K562 (cell line): Measurements from ENCODE around the gene ST6GAL1. TPM values are rescaled to one million over a fixed set of nuclear protein-coding genes. Genes with fewer than 3 reads are reported as not detected.
"Not testable (repeated sequence)": the region's sequence is repeated elsewhere in the genome, so short reads cannot be mapped to it uniquely, and the experiment has no call there.

Experiments
- ATAC-seq: fragments of 200-7000 bp; cut with Tn5 transposase; 3 replicates; pipeline ENCODE4 v1.9.1; 2020; ENCODE audit warnings: moderate library complexity
- BruUV-seq: library from RNA; stranded (reverse); fragments of 400-500 nt; replicated peaks from 2 replicates; lab custom pipeline; 2021; lab: Mats Ljungman, UMichigan
- CTCF ChIA-PET: fragments of 300-600 bp; formaldehyde crosslinking; extraction: SDS; loops from one replicate; lab custom pipeline; 2021; ENCODE audit warnings: low intra/inter-chr PET ratio; lab: Yijun Ruan, JAX
- POLR2A ChIA-PET: fragments of 300-600, 350-650 bp; sonication (Branson Sonifier 250); formaldehyde crosslinking; extraction: SDS; loops from one replicate; lab custom pipeline; 2021; ENCODE audit warnings: antibody characterized with exemption, inconsistent platforms; lab: Yijun Ruan, JAX
- DNase-seq, 4 experiments: peaks; one replicate each; pipeline versions ENCODE4 v3.0.0 to v3.0.0-alpha.2; 2011 to 2018; ENCODE audit warnings: low spot score in 3 of 4, mixed read lengths in 3 of 4; ENCODE audit errors: extremely low read depth in 1 of 4
- FAIRE-seq: peaks from 2 replicates; lab custom pipeline; 2011; peaks lifted over from hg19 to GRCh38; lab: Jason Lieb, UNC
- H2AFZ ChIP-seq: 2 replicates; pipeline ENCODE4 v1.6.0; 2011; ENCODE audit warnings: low read depth, low read length, control low read depth, inconsistent platforms
- H3K27ac ChIP-seq: fragments of 200-600 bp; 3 replicates; pipeline ENCODE4 v1.8.0; 2011; ENCODE audit warnings: low read depth, mild to moderate bottlenecking, control low read depth, inconsistent platforms, low read length, moderate library complexity, mixed read lengths; ENCODE audit errors: extremely low read depth
- H3K27me3 ChIP-seq, 2 experiments: fragments of 300-600 bp in 1 of 2; 2 replicates in 1 of 2; 3 replicates in 1 of 2; pipeline versions ENCODE4 v1.6.0 to v1.8.0; 2011; ENCODE audit warnings: inconsistent platforms in 2 of 2, low read length in 2 of 2, mild to moderate bottlenecking in 1 of 2, mixed read lengths in 1 of 2, moderate library complexity in 1 of 2; ENCODE audit not compliant: control insufficient read depth in 2 of 2, insufficient read depth in 2 of 2
- H3K36me3 ChIP-seq: fragments of 300-600 bp; 3 replicates; pipeline ENCODE4 v1.8.0; 2011; ENCODE audit warnings: mild to moderate bottlenecking, low read length, inconsistent platforms; ENCODE audit not compliant: control insufficient read depth, insufficient read depth
- H3K4me1 ChIP-seq, 2 experiments: fragments of 200-600 bp in 1 of 2; replicated peaks in 1 of 2; 2 replicates in 1 of 2; 3 replicates in 1 of 2; pipeline versions ENCODE4 v1.5.1 to v1.8.0; 2011; ENCODE audit warnings: inconsistent platforms in 2 of 2, low read length in 2 of 2, mild to moderate bottlenecking in 1 of 2, mixed read lengths in 1 of 2, moderate library complexity in 1 of 2; ENCODE audit not compliant: control insufficient read depth in 2 of 2, insufficient read depth in 2 of 2
- H3K4me2 ChIP-seq: 2 replicates; pipeline ENCODE4 v1.6.1; 2011; ENCODE audit warnings: low read length, control low read depth, inconsistent platforms, mixed read lengths; ENCODE audit not compliant: insufficient read depth
- H3K4me3 ChIP-seq: fragments of 200-600 bp; sonication (generic), shearing (Covaris generic); 2 replicates; pipeline ENCODE4 v1.5.1; 2016; ENCODE audit warnings: control low read depth, inconsistent platforms
- H3K79me2 ChIP-seq: fragments of 200-600 bp; 3 replicates; pipeline ENCODE4 v1.8.0; 2011; ENCODE audit warnings: low read length, inconsistent platforms; ENCODE audit not compliant: control insufficient read depth, insufficient read depth
- H3K9ac ChIP-seq, 2 experiments: 2 replicates each; pipeline versions ENCODE4 v1.6.0 to v1.6.1; 2011; ENCODE audit warnings: low read depth in 2 of 2, low read length in 2 of 2, control low read depth in 1 of 2, inconsistent platforms in 1 of 2, mild to moderate bottlenecking in 1 of 2, mixed read lengths in 1 of 2; ENCODE audit not compliant: insufficient read depth in 1 of 2
- H3K9me1 ChIP-seq: one replicate; pipeline ENCODE4 v1.6.0; 2011; ENCODE audit warnings: inconsistent platforms, mild to moderate bottlenecking, low read length, moderate library complexity; ENCODE audit not compliant: control insufficient read depth, insufficient read depth
- H3K9me3 ChIP-seq: replicated peaks from 2 replicates; pipeline ENCODE4 v1.5.1; 2011; ENCODE audit warnings: low read depth, low read length, inconsistent platforms; ENCODE audit not compliant: control insufficient read depth, insufficient read depth
- H4K20me1 ChIP-seq: replicated peaks from 2 replicates; pipeline ENCODE4 v1.6.1; 2011; ENCODE audit warnings: low read length, inconsistent platforms, mixed read lengths; ENCODE audit not compliant: control insufficient read depth, insufficient read depth
- ARID1B ChIP-seq: fragments of 450-650 bp; IDR thresholded peaks from 2 replicates; pipeline ENCODE4 v1.6.1; 2016; ENCODE audit warnings: antibody characterized with exemption, mild to moderate bottlenecking, inconsistent platforms
- BCL6 ChIP-seq: fragments of 250-450 bp; sonication (Bioruptor Pico); IDR thresholded peaks from 2 replicates; pipeline ENCODE4 v1.4.0; 2020
- CBFA2T3 ChIP-seq: fragments of 450-650 bp; IDR thresholded peaks from 2 replicates; pipeline ENCODE4 v1.6.1; 2017
- DDX20 ChIP-seq: fragments of 450-650 bp; IDR thresholded peaks from 2 replicates; pipeline ENCODE4 v1.6.1; 2016; ENCODE audit warnings: missing genetic modification characterization, low read depth, mild to moderate bottlenecking, missing compliant biosample characterization, moderate library complexity
- DMBX1 ChIP-seq: fragments of 250-450 bp; sonication (Bioruptor Pico); IDR thresholded peaks from 2 replicates; pipeline ENCODE4 v1.8.0; 2022; ENCODE audit warnings: inconsistent platforms, mild to moderate bottlenecking, moderate library complexity, borderline replicate concordance
- ELF4 ChIP-seq: fragments of 450-650 bp; formaldehyde crosslinking; IDR thresholded peaks from 2 replicates; pipeline ENCODE4 v1.4.0; 2022; ENCODE audit warnings: missing genetic modification characterization
- GTF2A2 ChIP-seq: IDR thresholded peaks from 2 replicates; pipeline ENCODE4 v1.6.1; 2016; ENCODE audit warnings: mild to moderate bottlenecking, missing genetic modification characterization, missing compliant biosample characterization
- ID3 ChIP-seq, 2 experiments: fragments of 250-450 bp in 1 of 2; fragments of 450-650 bp in 1 of 2; sonication (Bioruptor Pico) in 1 of 2; IDR thresholded peaks; 2 replicates each; pipeline versions ENCODE4 v1.6.1 to v1.8.0; 2016 to 2021; ENCODE audit warnings: mild to moderate bottlenecking in 2 of 2, moderate library complexity in 2 of 2, missing compliant biosample characterization in 1 of 2, missing genetic modification characterization in 1 of 2
- IFI16 ChIP-seq: fragments of 250-450 bp; sonication (Bioruptor Pico); IDR thresholded peaks from 2 replicates; pipeline ENCODE4 v2.1.2; 2022; ENCODE audit warnings: mild to moderate bottlenecking, inconsistent platforms
- KLF13 ChIP-seq: fragments of 450-650 bp; IDR thresholded peaks from 2 replicates; pipeline ENCODE4 v1.6.1; 2016; ENCODE audit warnings: missing genetic modification characterization, low read depth, mild to moderate bottlenecking, missing compliant biosample characterization, moderate library complexity, borderline replicate concordance
- MAFG ChIP-seq: fragments of 450-650 bp; conservative IDR thresholded peaks from 2 replicates; pipeline ENCODE4 v1.6.1; 2016; ENCODE audit warnings: missing genetic modification characterization, missing compliant biosample characterization
- MAZ ChIP-seq, 2 experiments: fragments of 450-650 bp in 1 of 2; sonication (generic) in 1 of 2; formaldehyde crosslinking; IDR thresholded peaks in 1 of 2; conservative IDR thresholded peaks in 1 of 2; 2 replicates each; pipeline versions ENCODE4 v1.4.0 to v1.5.0; 2020; ENCODE audit warnings: mild to moderate bottlenecking in 1 of 2, missing genetic modification reagents in 1 of 2
- MTF1 ChIP-seq: fragments of 250-450 bp; sonication (Bioruptor Pico); IDR thresholded peaks from 2 replicates; pipeline ENCODE4 v1.9.0; 2021; ENCODE audit warnings: moderate library complexity, mild to moderate bottlenecking, inconsistent platforms, borderline replicate concordance
- NFE2L1 ChIP-seq: fragments of 450-650 bp; IDR thresholded peaks from 2 replicates; pipeline ENCODE4 v1.6.1; 2016; ENCODE audit warnings: missing genetic modification characterization, low read depth, mild to moderate bottlenecking, missing compliant biosample characterization, moderate library complexity, borderline replicate concordance
- POLR2H ChIP-seq: IDR thresholded peaks from 2 replicates; pipeline ENCODE4 v1.6.1; 2016; ENCODE audit warnings: missing genetic modification characterization, low read depth, mild to moderate bottlenecking, control low read depth, missing compliant biosample characterization, moderate library complexity
- ZNF239 ChIP-seq: fragments of 250-450 bp; sonication (Bioruptor Pico); IDR thresholded peaks from 2 replicates; pipeline ENCODE4 v1.4.0; 2020; ENCODE audit warnings: mild to moderate bottlenecking
- ZNF311 ChIP-seq: fragments of 250-450 bp; sonication (Bioruptor Pico); IDR thresholded peaks from 2 replicates; pipeline ENCODE4 v1.4.0; 2020; ENCODE audit warnings: mild to moderate bottlenecking, moderate library complexity
- ZNF449 ChIP-seq: fragments of 250-450 bp; sonication (Bioruptor Pico); IDR thresholded peaks from 2 replicates; pipeline ENCODE4 v1.8.0; 2022; ENCODE audit warnings: moderate library complexity, mild to moderate bottlenecking, inconsistent platforms
- ZNF639 ChIP-seq, 2 experiments: fragments of 200-800 bp in 1 of 2; sonication (Bioruptor generic) in 1 of 2; sonication (generic) in 1 of 2; formaldehyde crosslinking in 1 of 2; IDR thresholded peaks in 1 of 2; conservative IDR thresholded peaks in 1 of 2; 2 replicates each; pipeline versions ENCODE4 v1.5.0 to v1.6.1; 2016 to 2020; ENCODE audit warnings: missing compliant biosample characterization in 1 of 2, missing genetic modification characterization in 1 of 2, missing genetic modification reagents in 1 of 2
- WGBS: fragments of 100-300 bp; shearing (Covaris generic); methylation state at CpG from one replicate; pipeline ENCODE4 v1.1.6; 2016; ENCODE audit warnings: low coverage, mixed read lengths; ENCODE audit not compliant: insufficient coverage; ENCODE audit errors: missing lambda C conversion rate; 5-methylcytosine and 5-hydroxymethylcytosine counted together
- in situ Hi-C: fragments of 300-500 bp; cut with MboI; formaldehyde crosslinking; loops from 4 replicates; pipeline ENCODE4 v1.15.0; 2018; ENCODE audit warnings: inconsistent platforms, mixed read lengths
- intact Hi-C: fragments of 100-400 bp; cut with micrococcal nuclease; formaldehyde crosslinking; loops from 2 replicates; pipeline ENCODE4 v1.14.2; 2022
- polyA plus RNA-seq, 8 experiments: library from polyadenylated mRNA; depleted of rRNA in 4 of 8; stranded (reverse) in 5 of 8; unstranded in 3 of 8; fragments of >200 nt; fragmentation: Nextera tagmentation in 2 of 8; fragmentation: Illumina TruSeq in 1 of 8; extraction: Ambion mirVana in 2 of 8; extraction: Trizol in 1 of 8; gene quantifications; 2 replicates each; pipeline versions ENCODE4 v1.2.1 to v1.2.3, GENCODE V29; 2011 to 2014; ENCODE audit warnings: inconsistent platforms in 1 of 8, missing spikeins in 1 of 8
- total RNA-seq, 7 experiments: library from RNA; depleted of rRNA in 6 of 7; stranded (reverse); fragments of >200 nt in 6 of 7; fragmentation: Illumina TruSeq in 2 of 7; extraction: Trizol in 2 of 7; gene quantifications; 2 replicates each; pipeline versions ENCODE4 v1.2.1 to v1.2.3, GENCODE V29; 2011 to 2021; ENCODE audit warnings: low replicate concordance in 1 of 7

ST6GAL1 gene
- total and polyA plus RNA-seq, 9 of the 15 experiments (the other 6 are each of a cell fraction or from before 2014, with no cell fraction given) = 31.9 to 145 (median 71.0) TPM

- H3K4me2 ChIP-seq; TF ChIP-seq ID3 (CRISPR knock-in tag; IDR thresholded peaks at IDR 0.05): not testable (repeated sequence)
- 0 out of 2 replicates have a peak, but pooled peaks have one; percentile 26 for TF ChIP-seq POLR2H (tag)
- TF ChIP-seq ID3 (tag; IDR thresholded peaks at IDR 0.05) = peak; percentile 94
- peak; percentile 45; the same call in 1 of the 2 replicates for TF ChIP-seq NFE2L1 (tag)
- TF ChIP-seq IFI16 (CRISPR knock-in tag) = peak; percentile 83; the same call in 1 of the 2 replicates
- TF ChIP-seq ZNF639 (CRISPR knock-in tag; conservative IDR thresholded peaks at IDR 0.05 in 1 of 2, IDR thresholded peaks at IDR 0.05 in 1 of 2) = peak in 1 of 2 experiments; percentile 47; a peak in 1 of 4 replicates
- 0 out of 2 replicates have a peak, but pooled peaks have one; percentile 22 for TF ChIP-seq ARID1B
- TF ChIP-seq KLF13 (tag) = peak; percentile 73; the same call in 1 of the 2 replicates
- TF ChIP-seq CBFA2T3 = peak; percentile 27; the same call in 1 of the 2 replicates
- TF ChIP-seq GTF2A2 (tag) = peak; percentile 88
- peak; percentile 82 for TF ChIP-seq ZNF239
- peak; percentile 98 for TF ChIP-seq DMBX1 (CRISPR knock-in tag)
- TF ChIP-seq ZNF449 = peak; percentile 63; the same call in 1 of the 2 replicates
- peak; percentile 93 for TF ChIP-seq ZNF311 (CRISPR knock-in tag)
- TF ChIP-seq MAFG = peak; percentile 8; the same call in 1 of the 2 replicates
- 0 out of 4 replicates have a peak, but pooled peaks of 1 of the 2 experiments have one; percentile 33 for TF ChIP-seq MAZ (CRISPR knock-in tag; conservative IDR thresholded peaks at IDR 0.05 in 1 of 2, IDR thresholded peaks at IDR 0.05 in 1 of 2)
- TF ChIP-seq BCL6 (CRISPR knock-in tag) = 0 out of 2 replicates have a peak, but pooled peaks have one; percentile 39
- peak; percentile 87 for TF ChIP-seq ELF4 (CRISPR knock-in tag)
- TF ChIP-seq MTF1 = 0 out of 2 replicates have a peak, but pooled peaks have one; percentile 68
- TF ChIP-seq DDX20 (tag) = peak; percentile 83
Measured at GRCh38 chr3:187010382-187010781, 80.1 kb downstream of the ST6GAL1 start.

More at GRCh38 chr3:187010382-187010781, 80.1 kb downstream of the ST6GAL1 start:
- in situ Hi-C loops, H2AFZ ChIP-seq, DNase-seq, H3K79me2 ChIP-seq, POLR2A ChIA-PET, H3K27ac ChIP-seq, ATAC-seq, H3K9ac ChIP-seq, H3K4me3 ChIP-seq, intact Hi-C loops, CTCF ChIA-PET, H4K20me1 ChIP-seq, H3K9me1 ChIP-seq, BruUV-seq, FAIRE-seq, H3K9me3 ChIP-seq, H3K27me3 ChIP-seq: not testable (repeated sequence)
- Histone ChIP-seq H3K4me1 (peaks cover 11 to 13% of the 10 kb centered on the region in 2 experiments), H3K36me3 (peaks cover 44% of the 10 kb centered on the region)
- 5% methylated on average over 3 of the region's 3 CpGs for WGBS
